ENCODE measurements around the gene CIBAR2.

CIBAR2 gene

DNA sequence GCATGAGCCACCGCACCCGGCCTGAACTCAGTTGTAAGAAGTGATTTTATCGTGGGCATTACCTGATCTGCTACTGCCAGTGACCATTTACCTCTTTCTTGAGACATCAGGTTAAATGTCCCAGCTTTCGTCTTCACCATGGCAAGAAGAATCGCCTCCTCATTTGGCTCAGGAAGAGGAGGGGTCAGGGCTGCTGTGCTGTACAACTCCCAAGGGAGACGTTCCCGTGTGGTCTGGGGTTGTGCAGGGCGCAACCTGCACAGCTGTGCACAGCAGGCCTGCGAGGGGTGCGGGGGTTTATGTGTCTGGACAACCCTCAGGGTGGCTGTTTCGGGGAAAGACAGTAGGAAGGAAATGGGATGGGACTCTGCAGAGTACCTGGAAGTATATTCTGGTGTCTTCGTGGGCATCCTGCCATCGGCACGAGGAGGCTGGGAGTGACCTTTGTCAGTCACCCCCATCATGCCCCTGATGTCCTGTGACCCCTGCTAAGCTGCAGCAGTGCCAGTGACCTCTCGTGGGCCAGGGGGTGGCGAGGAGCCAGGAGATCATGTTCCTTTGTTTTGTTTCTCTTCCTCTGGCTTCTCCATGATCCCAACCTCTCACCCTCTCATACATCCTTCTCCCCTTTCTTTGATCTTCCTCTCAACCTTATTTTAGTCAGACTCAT is 27.3 kb downstream of the CIBAR2 start:
- no peak for TF ChIP-seq CTCF (IDR thresholded peaks at IDR 0.05; ENCODE audit: low read depth, low read length)
- H3K4me3 ChIP-seq (replicated peaks in 1 of 2; ENCODE audit: low read depth in 2 of 2, low read length in 2 of 2): no peak overlapping the region
- no peak for DNase-seq (ENCODE audit: low read depth in 2 of 2)

GRCh38 chr16:85083051-85083639 is 29.1 kb downstream of the CIBAR2 start:
- no peak for DNase-seq (ENCODE audit: low read depth in 2 of 2)
- TF ChIP-seq CTCF (IDR thresholded peaks at IDR 0.05; ENCODE audit: low read depth, low read length): no peak
- no peak overlapping the region for H3K4me3 ChIP-seq (replicated peaks in 1 of 2; ENCODE audit: low read depth in 2 of 2, low read length in 2 of 2)

DNA sequence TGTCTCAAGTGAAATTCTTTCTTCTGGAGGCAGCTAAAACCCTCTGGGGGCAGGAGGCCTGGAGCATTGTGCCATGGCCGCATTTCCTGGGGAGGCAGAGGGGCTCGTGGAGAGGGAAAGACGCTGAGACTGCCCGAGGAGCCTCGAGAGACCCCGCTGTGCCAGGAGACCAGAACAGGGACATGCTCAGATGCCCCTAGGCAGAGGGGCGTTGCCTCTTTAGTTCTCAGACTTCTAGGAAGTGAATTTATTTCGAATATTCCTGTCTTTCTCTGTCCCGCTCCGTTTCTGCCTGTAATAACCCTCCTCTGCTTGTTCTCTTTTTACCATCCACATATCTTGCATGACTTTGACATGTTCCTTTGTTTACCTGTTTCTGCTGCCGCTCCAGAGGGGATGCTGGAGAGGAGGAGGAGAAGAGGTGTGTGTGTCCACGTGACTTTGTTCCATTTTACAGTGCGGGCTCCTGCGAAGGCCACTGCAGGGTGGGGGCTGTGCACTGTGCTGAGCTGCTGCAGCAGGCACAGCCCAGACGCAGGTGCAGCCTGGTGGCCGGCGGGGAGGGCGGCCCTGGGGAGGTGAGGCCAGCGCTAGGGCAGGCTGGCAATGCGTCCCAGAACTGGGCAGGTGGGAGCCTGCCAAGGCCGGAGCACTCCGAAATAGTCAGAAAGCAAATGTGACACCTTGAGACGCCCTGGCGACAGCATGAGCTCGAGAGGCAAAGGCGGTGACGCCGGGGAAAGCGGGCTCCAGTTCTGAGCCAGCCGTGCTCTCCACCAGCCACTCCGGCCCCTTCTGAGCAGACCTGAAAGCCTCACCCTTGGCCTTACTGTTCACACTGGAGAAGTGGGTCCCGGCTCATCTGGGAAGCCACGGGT is 29.9 kb downstream of the CIBAR2 start:
- TF ChIP-seq CTCF (IDR thresholded peaks at IDR 0.05; ENCODE audit: low read depth, low read length): no peak
- DNase-seq (ENCODE audit: low read depth in 2 of 2): no peak
- no peak overlapping the region for H3K4me3 ChIP-seq (replicated peaks in 1 of 2; ENCODE audit: low read depth in 2 of 2, low read length in 2 of 2)

DNA sequence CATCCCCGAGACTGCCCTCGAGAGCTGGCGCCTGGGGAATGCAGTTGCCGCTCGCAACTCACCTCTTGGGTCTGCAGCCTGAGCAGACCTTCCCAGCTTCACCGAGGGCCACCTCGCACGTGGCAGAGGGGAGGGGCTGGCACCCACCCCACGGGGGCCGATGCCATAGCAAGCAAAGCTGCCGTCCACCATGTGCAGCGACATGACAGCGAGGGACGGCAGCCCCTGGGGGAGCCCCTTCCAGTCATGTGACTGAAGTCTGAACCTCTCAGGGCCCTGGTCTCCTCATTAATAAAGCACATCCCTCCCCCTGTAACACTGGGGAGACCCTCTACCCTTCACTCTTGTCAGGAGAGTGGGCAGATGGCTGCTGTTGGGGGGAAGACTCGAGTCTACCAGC is 30.5 kb downstream of the CIBAR2 start:
- no peak for TF ChIP-seq CTCF (IDR thresholded peaks at IDR 0.05; ENCODE audit: low read depth, low read length)
- DNase-seq (ENCODE audit: low read depth in 2 of 2): no peak
- no peak overlapping the region for H3K4me3 ChIP-seq (replicated peaks in 1 of 2; ENCODE audit: low read depth in 2 of 2, low read length in 2 of 2)

GRCh38 chr16:85081038-85081437 is 31.2 kb downstream of the CIBAR2 start:
- TF ChIP-seq CTCF (IDR thresholded peaks at IDR 0.05; ENCODE audit: low read depth, low read length): no peak
- DNase-seq (ENCODE audit: low read depth in 2 of 2): no peak
- no peak overlapping the region for H3K4me3 ChIP-seq (replicated peaks in 1 of 2; ENCODE audit: low read depth in 2 of 2, low read length in 2 of 2)

DNA sequence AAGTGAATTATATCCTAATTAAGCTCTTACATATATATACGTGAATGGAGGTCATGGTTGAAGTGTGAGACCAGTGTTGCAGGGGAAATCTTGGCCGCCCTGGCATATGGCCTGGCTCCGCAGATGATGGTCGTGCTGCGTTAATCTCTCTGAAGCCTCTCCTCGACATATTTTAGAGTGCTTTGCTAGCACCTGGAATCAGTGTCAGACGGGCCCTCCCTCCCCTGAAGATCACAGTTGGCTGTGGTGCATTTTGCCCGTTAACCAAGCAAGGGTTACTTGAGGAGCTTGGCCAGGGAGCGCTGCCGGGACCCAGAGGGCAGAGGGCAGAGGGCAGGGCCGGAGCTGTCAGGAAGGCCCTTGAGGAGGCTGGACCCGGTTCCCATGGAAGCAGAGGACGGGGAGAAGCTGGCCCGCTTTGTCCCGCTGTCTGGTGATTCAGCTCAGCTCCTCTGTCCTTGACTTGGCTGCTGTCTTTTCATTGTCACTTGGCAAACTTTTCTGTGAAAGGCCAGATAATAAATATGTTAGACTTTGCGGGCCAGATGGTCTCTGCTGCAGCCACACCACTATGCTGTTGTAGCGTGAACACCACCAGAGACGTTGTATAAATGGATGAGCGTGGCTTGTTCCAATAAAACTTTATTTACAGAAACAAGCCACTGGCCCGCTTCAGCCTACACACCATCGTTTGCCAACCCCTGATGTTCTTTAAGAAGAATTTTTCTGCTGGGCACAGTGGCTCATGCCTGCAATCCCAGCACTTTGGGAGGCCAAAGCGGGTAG is 32.3 kb downstream of the CIBAR2 start:
- H3K4me3 ChIP-seq (replicated peaks in 1 of 2; ENCODE audit: low read depth in 2 of 2, low read length in 2 of 2): no peak overlapping the region
- no peak for DNase-seq (ENCODE audit: low read depth in 2 of 2)
- TF ChIP-seq CTCF (IDR thresholded peaks at IDR 0.05; ENCODE audit: low read depth, low read length): no peak
